SKM-1 treated with dmso at 0.1 percent for 144 hours (cell line): ENCODE results near the gene CCL17.

Experiments used
- DNase-seq: peaks from one replicate; lab custom pipeline; 2025; ENCODE audit not compliant: unreplicated experiment; lab: John Stamatoyannopoulos, UW

Gene CCL17

GRCh38 chr16:57377080-57377841 is 27.3 kb upstream of the CCL17 start:
- DNase-seq: no peak

GRCh38 chr16:57379579-57379978 is 25.0 kb upstream of the CCL17 start:
- no peak for DNase-seq

- DNase-seq: no peak
Observed at GRCh38 chr16:57380671-57381462, 23.7 kb upstream of the CCL17 start.

- no peak for DNase-seq
Observed at GRCh38 chr16:57381791-57382534, 22.6 kb upstream of the CCL17 start.

GRCh38 chr16:57382535-57383275 is 21.9 kb upstream of the CCL17 start:
- DNase-seq: no peak

GRCh38 chr16:57383276-57384247 is 21.0 kb upstream of the CCL17 start:
- no peak for DNase-seq

GRCh38 chr16:57384248-57385070 is 20.1 kb upstream of the CCL17 start:
- peak; percentile 62 for DNase-seq

- no peak for DNase-seq
Observed at GRCh38 chr16:57385083-57385482, 19.5 kb upstream of the CCL17 start.

- DNase-seq: no peak
Observed at GRCh38 chr16:57386381-57386951, 18.1 kb upstream of the CCL17 start.

GRCh38 chr16:57387598-57388354 is 16.8 kb upstream of the CCL17 start:
- no peak for DNase-seq

GRCh38 chr16:57388359-57389086 is 16.0 kb upstream of the CCL17 start:
- no peak for DNase-seq

- no peak for DNase-seq
Observed at GRCh38 chr16:57389087-57389468, 15.5 kb upstream of the CCL17 start.

GRCh38 chr16:57390636-57391295 is 13.8 kb upstream of the CCL17 start:
- no peak for DNase-seq

GRCh38 chr16:57391300-57391699 is 13.3 kb upstream of the CCL17 start:
- DNase-seq: no peak

GRCh38 chr16:57391708-57392107 is 12.9 kb upstream of the CCL17 start:
- DNase-seq: no peak

GRCh38 chr16:57392694-57393093 is 11.9 kb upstream of the CCL17 start:
- no peak for DNase-seq

GRCh38 chr16:57394444-57394843 is 10.1 kb upstream of the CCL17 start:
- DNase-seq: no peak
